IPS-15b (cell line): ENCODE measurements around the gene CKMT2.

Source experiments
- H3K27me3 ChIP-seq: one replicate; pipeline ENCODE4 v1.6.1; 2013; ENCODE audit warnings: low read length; ENCODE audit not compliant: control insufficient read depth, insufficient read depth
- H3K36me3 ChIP-seq: one replicate; pipeline ENCODE4 v1.6.1; 2013; ENCODE audit warnings: low read length; ENCODE audit not compliant: control insufficient read depth, insufficient read depth
- H3K4me1 ChIP-seq: one replicate; pipeline ENCODE4 v1.6.1; 2013; ENCODE audit warnings: mild to moderate bottlenecking, low read length; ENCODE audit not compliant: control insufficient read depth, insufficient read depth
- H3K4me3 ChIP-seq: one replicate; pipeline ENCODE4 v1.5.1; 2013; ENCODE audit warnings: low read depth, low read length
- H3K9ac ChIP-seq: one replicate; pipeline ENCODE4 v1.6.1; 2013; ENCODE audit warnings: low read depth, mild to moderate bottlenecking, low read length
- H3K9me3 ChIP-seq: one replicate; pipeline ENCODE4 v1.6.1; 2013; ENCODE audit warnings: mild to moderate bottlenecking, low read length; ENCODE audit not compliant: control insufficient read depth, insufficient read depth

The CKMT2 gene

DNA sequence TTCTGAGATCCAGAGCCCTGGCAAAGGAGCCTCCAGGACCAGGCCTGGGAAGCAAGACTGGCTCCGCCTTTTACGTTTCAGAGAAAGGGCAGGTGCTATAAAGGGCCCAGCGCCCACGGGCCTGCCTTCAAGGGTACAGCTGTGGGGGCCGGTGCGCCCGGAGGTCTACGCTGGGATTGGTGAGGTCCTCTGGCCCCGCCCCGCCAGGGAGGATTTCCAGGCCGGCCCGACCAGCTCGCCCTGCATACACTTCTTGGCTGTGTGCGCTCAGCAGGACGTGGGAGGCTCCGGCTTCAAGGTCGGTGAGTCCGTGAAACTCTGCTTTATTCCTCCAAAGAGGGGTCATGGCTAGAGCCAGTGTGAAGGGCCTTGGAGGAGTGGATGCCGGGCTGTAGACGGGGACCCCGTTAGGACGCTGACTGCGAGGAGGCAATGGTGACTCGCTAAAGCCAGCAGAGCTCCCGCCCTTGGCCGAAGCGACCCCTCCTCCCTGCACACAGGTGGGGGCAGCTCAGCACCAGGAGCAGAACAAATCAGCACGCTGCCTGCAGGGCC is at the start of gene CKMT2:
Gene CKMT2 (plus strand): TSS at position 243 of the 555 bp plus-strand sequence. CDS start 17,811 bp downstream, outside the sequence.
- H3K4me1 ChIP-seq = peaks cover 12% of the 10 kb centered on the region
- peak within 1 kb of the TSS; percentile 81 for H3K4me3 ChIP-seq
- no peaks in the 10 kb centered on the region for H3K9me3 ChIP-seq
- H3K27me3 ChIP-seq = no peaks in the 10 kb centered on the region
- H3K36me3 ChIP-seq = no peaks in the 10 kb centered on the region
- H3K9ac ChIP-seq = peak within 1 kb of the TSS; percentile 70

- Histone ChIP-seq H3K4me1 (no peaks in the 10 kb centered on the region), H3K27me3 (no peaks in the 10 kb centered on the region), H3K9me3 (no peaks in the 10 kb centered on the region), H3K9ac (no peak overlapping the region), H3K4me3 (no peak overlapping the region), H3K36me3 (no peaks in the 10 kb centered on the region)
These were observed 49.0 kb upstream of the CKMT2 start for GRCh38 chr5:81183811-81184748.

GRCh38 chr5:81184749-81185110 is 48.4 kb upstream of the CKMT2 start:
- Histone ChIP-seq H3K36me3 (no peaks in the 10 kb centered on the region), H3K9ac (no peak overlapping the region), H3K4me1 (no peaks in the 10 kb centered on the region), H3K27me3 (no peaks in the 10 kb centered on the region), H3K9me3 (no peaks in the 10 kb centered on the region), H3K4me3 (no peak overlapping the region)

DNA sequence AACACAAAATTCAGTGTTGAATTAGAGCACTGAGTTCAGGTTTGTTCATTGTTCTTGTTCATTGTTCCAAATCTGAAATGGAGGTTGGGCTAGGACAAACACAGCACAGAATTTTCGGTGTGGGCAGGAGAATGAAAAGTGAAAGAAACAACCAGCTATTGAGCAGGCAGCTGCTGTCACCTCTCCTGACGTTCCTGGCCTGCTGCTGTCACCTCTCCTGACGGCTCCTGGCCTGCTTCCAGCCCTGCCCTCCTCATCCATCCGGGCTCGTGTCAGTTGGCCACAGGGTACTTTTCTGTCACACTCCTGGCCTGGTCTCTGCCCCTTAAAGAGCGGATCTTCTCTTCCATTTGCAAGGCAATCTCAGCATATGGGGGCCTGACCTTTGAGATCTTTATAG is 45.2 kb upstream of the CKMT2 start:
- Histone ChIP-seq H3K9ac (no peak overlapping the region), H3K4me3 (no peak overlapping the region), H3K36me3 (no peaks in the 10 kb centered on the region), H3K9me3 (no peaks in the 10 kb centered on the region), H3K4me1 (no peaks in the 10 kb centered on the region), H3K27me3 (no peaks in the 10 kb centered on the region)

DNA sequence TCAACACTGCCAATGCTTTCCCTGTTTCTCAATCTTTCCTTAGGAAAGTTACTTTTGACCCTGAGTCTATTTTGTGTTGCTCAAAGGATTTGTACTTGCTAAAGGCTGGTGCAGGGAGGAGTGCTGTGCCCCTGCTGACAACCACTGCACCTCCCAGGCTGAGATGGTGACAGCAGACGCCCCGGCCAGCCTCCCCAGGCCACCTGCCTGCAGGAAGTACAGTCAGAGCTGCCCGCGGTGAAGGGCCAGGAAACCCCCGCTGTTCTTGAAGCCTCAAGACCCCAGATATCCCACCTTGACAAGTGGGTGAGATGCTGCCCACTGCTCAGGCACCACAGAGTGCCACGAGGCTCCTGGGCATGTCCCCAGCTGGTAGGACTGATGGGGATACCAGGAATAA is 44.2 kb upstream of the CKMT2 start:
- Histone ChIP-seq H3K9me3 (no peaks in the 10 kb centered on the region), H3K4me3 (no peak overlapping the region), H3K4me1 (no peaks in the 10 kb centered on the region), H3K9ac (no peak overlapping the region), H3K27me3 (no peaks in the 10 kb centered on the region), H3K36me3 (no peaks in the 10 kb centered on the region)

DNA sequence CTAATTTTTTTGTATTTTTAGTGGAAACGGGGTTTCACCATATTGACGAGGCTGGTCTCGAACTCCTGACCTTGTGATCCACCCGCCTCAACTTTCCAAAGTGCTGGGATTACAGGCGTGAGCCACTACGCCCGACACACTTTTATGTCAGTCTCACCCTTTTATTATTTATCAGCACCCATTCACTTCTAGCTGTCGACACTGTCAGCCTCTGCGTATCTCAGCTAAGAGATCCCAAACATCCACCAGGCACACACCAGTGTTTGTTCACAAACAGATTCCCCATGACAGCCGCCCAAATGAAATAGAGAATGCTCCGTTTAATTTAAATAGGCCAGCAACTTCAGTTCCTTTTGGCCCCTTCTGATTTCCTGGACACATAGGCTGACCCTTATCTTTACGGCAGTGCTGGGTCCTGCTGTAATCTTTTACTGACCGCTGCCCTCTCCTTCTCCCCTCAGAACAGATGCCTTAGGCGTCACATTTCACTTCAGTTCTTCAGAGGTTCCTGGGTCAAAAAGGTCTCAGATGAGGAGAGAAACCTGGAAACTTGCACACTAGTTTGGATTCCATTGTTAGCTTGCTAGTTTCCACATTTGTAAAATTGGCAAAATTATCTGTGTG is 43.1 kb upstream of the CKMT2 start:
- Histone ChIP-seq H3K4me3 (no peak overlapping the region), H3K9ac (no peak overlapping the region), H3K4me1 (no peaks in the 10 kb centered on the region), H3K9me3 (no peaks in the 10 kb centered on the region), H3K27me3 (no peaks in the 10 kb centered on the region), H3K36me3 (no peaks in the 10 kb centered on the region)

GRCh38 chr5:81191726-81192372 is 41.3 kb upstream of the CKMT2 start:
- no peaks in the 10 kb centered on the region for H3K4me1 ChIP-seq
- H3K9ac ChIP-seq = no peak overlapping the region
- H3K36me3 ChIP-seq = no peaks in the 10 kb centered on the region
- no peak overlapping the region for H3K4me3 ChIP-seq
- H3K27me3 ChIP-seq = no peaks in the 10 kb centered on the region
- no peaks in the 10 kb centered on the region for H3K9me3 ChIP-seq

DNA sequence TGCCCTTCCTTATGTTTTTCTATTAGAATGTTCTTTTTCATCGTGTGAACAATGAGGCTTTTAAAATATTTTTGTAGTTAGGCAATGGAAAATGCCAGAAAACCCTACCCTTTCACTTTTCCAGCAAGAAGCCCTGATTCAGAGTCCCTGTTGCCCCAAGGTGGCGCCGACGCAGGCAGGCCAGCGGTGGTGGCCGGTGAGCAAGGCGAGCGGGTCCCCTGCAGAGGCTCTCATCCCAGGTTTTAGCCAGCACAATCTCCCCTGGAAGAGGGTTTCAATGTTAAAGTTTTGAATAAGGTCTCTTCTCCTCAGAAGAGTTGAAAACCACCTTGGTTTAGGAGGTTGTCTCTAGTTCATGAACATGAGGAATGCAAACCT is 40.8 kb upstream of the CKMT2 start:
- Histone ChIP-seq H3K9ac (no peak overlapping the region), H3K4me3 (no peak overlapping the region), H3K27me3 (no peaks in the 10 kb centered on the region), H3K9me3 (no peaks in the 10 kb centered on the region), H3K4me1 (no peaks in the 10 kb centered on the region), H3K36me3 (no peaks in the 10 kb centered on the region)

- H3K27me3 ChIP-seq = no peaks in the 10 kb centered on the region
- H3K4me3 ChIP-seq = no peak overlapping the region
- H3K9me3 ChIP-seq = no peaks in the 10 kb centered on the region
- no peak overlapping the region for H3K9ac ChIP-seq
- H3K36me3 ChIP-seq = no peaks in the 10 kb centered on the region
- no peaks in the 10 kb centered on the region for H3K4me1 ChIP-seq
These were observed 38.3 kb upstream of the CKMT2 start for GRCh38 chr5:81194633-81195334.

DNA sequence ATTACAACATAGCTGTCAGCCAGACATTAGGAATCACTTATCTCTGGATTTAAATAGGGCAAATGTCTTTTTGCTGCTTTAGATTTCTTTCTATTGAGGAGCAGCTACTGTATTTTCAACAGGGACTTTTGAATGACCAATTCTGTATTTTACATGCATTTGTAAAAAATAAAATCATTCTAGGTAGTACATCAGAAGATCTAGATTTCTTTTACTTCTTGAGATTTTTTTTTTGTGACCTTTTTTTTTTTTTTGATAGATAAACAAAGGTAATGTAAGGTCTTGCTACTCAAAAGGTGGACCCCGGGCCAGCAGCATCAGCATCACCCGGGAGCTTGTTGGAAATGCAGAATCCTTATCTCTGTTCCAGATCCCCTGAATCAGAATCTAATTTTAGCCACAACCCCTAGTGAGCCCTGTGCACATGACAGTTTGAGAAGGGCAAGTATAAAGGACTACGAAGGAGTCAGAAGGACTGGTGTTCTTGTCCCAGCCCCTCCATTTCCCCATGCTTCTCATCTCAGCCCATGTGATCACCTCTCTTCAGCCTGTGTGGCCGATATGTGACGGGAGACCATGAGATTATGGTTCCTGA is 37.7 kb upstream of the CKMT2 start:
- Histone ChIP-seq H3K27me3 (no peaks in the 10 kb centered on the region), H3K9ac (no peak overlapping the region), H3K4me1 (no peaks in the 10 kb centered on the region), H3K9me3 (no peaks in the 10 kb centered on the region), H3K4me3 (no peak overlapping the region), H3K36me3 (no peaks in the 10 kb centered on the region)

GRCh38 chr5:81202655-81203054 is 30.5 kb upstream of the CKMT2 start:
- Histone ChIP-seq H3K27me3 (no peaks in the 10 kb centered on the region), H3K9ac (no peak overlapping the region), H3K36me3 (no peaks in the 10 kb centered on the region), H3K4me1 (no peaks in the 10 kb centered on the region), H3K9me3 (no peaks in the 10 kb centered on the region), H3K4me3 (no peak overlapping the region)
